Measurements from ENCODE around the gene DLX2.

DLX2 gene

GRCh38 chr2:172087780-172088244 is 14.9 kb downstream of the DLX2 start:
- H3K4me1 ChIP-seq (ENCODE audit: low read depth, poor library complexity, severe bottlenecking) = peaks cover 4% of the 10 kb centered on the region
- no peak overlapping the region for H3K4me2 ChIP-seq
- H3K36me3 ChIP-seq (ENCODE audit: insufficient read depth) = no peaks in the 10 kb centered on the region
- no peak overlapping the region for H3K9ac ChIP-seq
- H3K27me3 ChIP-seq (ENCODE audit: insufficient read depth, low read depth) = peaks cover 73% of the 10 kb centered on the region
- H2AFZ ChIP-seq (ENCODE audit: low read depth) = no peak overlapping the region
- H3K27ac ChIP-seq = no peak overlapping the region
- no peak overlapping the region for H3K4me3 ChIP-seq (IDR thresholded peaks at IDR 0.05; ENCODE audit: insufficient read depth, low read depth, low read length)
- H4K20me1 ChIP-seq (ENCODE audit: insufficient read depth) = no peaks in the 10 kb centered on the region
- TF ChIP-seq CTCF (conservative IDR thresholded peaks at IDR 0.05; ENCODE audit: low read depth, low read length) = no peak
- H3K79me2 ChIP-seq (ENCODE audit: insufficient read depth, low read depth) = no peaks in the 10 kb centered on the region

- no peaks in the 10 kb centered on the region for H3K79me2 ChIP-seq (ENCODE audit: insufficient read depth, low read depth)
- H3K4me3 ChIP-seq (IDR thresholded peaks at IDR 0.05; ENCODE audit: insufficient read depth, low read depth, low read length) = no peak overlapping the region
- no peak overlapping the region for H2AFZ ChIP-seq (ENCODE audit: low read depth)
- H3K36me3 ChIP-seq (ENCODE audit: insufficient read depth) = no peaks in the 10 kb centered on the region
- H3K9ac ChIP-seq = no peak overlapping the region
- no peak overlapping the region for H3K27ac ChIP-seq
- H3K4me1 ChIP-seq (ENCODE audit: low read depth, poor library complexity, severe bottlenecking) = peaks cover 4% of the 10 kb centered on the region
- H3K27me3 ChIP-seq (ENCODE audit: insufficient read depth, low read depth) = peaks cover 69% of the 10 kb centered on the region
- no peaks in the 10 kb centered on the region for H4K20me1 ChIP-seq (ENCODE audit: insufficient read depth)
- no peak overlapping the region for H3K4me2 ChIP-seq
- TF ChIP-seq CTCF (conservative IDR thresholded peaks at IDR 0.05; ENCODE audit: low read depth, low read length) = no peak
Measured at GRCh38 chr2:172087207-172087779, 15.4 kb downstream of the DLX2 start.

- Histone ChIP-seq H3K4me2 (peak overlapping the region; percentile 19; the same call in 1 of the 2 replicates), H3K4me1 (ENCODE audit: low read depth, poor library complexity, severe bottlenecking) (peaks cover 4% of the 10 kb centered on the region), H3K27ac (no peak overlapping the region), H3K79me2 (ENCODE audit: insufficient read depth, low read depth) (no peaks in the 10 kb centered on the region), H2AFZ (ENCODE audit: low read depth) (peak overlapping the region; percentile 65; the same call in 1 of the 2 replicates), H3K36me3 (ENCODE audit: insufficient read depth) (no peaks in the 10 kb centered on the region), H4K20me1 (ENCODE audit: insufficient read depth) (no peaks in the 10 kb centered on the region), H3K27me3 (ENCODE audit: insufficient read depth, low read depth) (peaks cover 62% of the 10 kb centered on the region), H3K4me3 (IDR thresholded peaks at IDR 0.05; ENCODE audit: insufficient read depth, low read depth, low read length) (peak overlapping the region; percentile 20), H3K9ac (no peak overlapping the region)
- TF ChIP-seq CTCF (conservative IDR thresholded peaks at IDR 0.05; ENCODE audit: low read depth, low read length) = no peak
Measured at GRCh38 chr2:172086241-172087206, 16.2 kb downstream of the DLX2 start.

GRCh38 chr2:172085460-172086159 is 17.1 kb downstream of the DLX2 start, which contains the start of gene DLX1:
Gene DLX1, plus strand, starts transcription at chr2:172085507. Its CDS starts 171 bp downstream, at chr2:172085678.
- peak within 1 kb of the TSS; percentile 28 for H3K4me2 ChIP-seq
- H3K4me1 ChIP-seq (ENCODE audit: low read depth, poor library complexity, severe bottlenecking) = peaks cover 4% of the 10 kb centered on the region
- H2AFZ ChIP-seq (ENCODE audit: low read depth) = peak within 1 kb of the TSS; percentile 65
- H3K79me2 ChIP-seq (ENCODE audit: insufficient read depth, low read depth) = no peaks in the 10 kb centered on the region
- H3K9ac ChIP-seq = no peak within 1 kb of the TSS; the same call in 1 of the 2 replicates
- no peak within 1 kb of the TSS for H3K27ac ChIP-seq
- H4K20me1 ChIP-seq (ENCODE audit: insufficient read depth) = no peaks in the 10 kb centered on the region
- no peak for TF ChIP-seq CTCF (conservative IDR thresholded peaks at IDR 0.05; ENCODE audit: low read depth, low read length)
- peak within 1 kb of the TSS; percentile 86 for H3K4me3 ChIP-seq (IDR thresholded peaks at IDR 0.05; ENCODE audit: insufficient read depth, low read depth, low read length)
- peaks cover 56% of the 10 kb centered on the region for H3K27me3 ChIP-seq (ENCODE audit: insufficient read depth, low read depth)
- no peaks in the 10 kb centered on the region for H3K36me3 ChIP-seq (ENCODE audit: insufficient read depth)

All from KMS-11 (cell line).